ENCODE measurements around the gene HSPA12A.
A peak's percentile ranks its signal among the peaks of the same experiment; 100 is the strongest.

HSPA12A gene

DNA sequence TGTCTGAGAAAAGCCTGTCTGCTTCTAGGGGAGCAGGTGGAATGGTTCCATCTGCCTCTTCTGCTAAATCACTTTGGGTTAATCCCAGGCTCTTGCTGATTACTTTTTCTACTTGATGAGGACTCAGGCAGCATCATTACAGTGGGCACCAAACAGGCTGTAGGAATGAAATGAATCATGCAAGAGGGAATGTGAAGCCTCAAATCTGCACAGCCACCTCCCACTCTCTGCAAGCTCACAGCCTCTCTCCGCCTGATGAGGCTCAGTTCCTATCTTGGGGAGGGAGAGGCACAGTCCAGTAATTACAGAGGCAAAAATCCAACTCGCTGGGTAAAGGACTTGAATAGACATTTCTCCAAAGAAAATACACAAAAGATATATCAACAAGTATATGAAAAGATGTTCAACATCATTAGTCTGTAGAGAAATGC, 34.0 kb downstream of the HSPA12A start:
- H3K4me3 Mint-ChIP-seq, result no peak overlapping the region
- H3K27ac Mint-ChIP-seq, result no peak overlapping the region
- H3K36me3 Mint-ChIP-seq, result no peaks in the 10 kb centered on the region
- no peaks in the 10 kb centered on the region for H3K9me3 Mint-ChIP-seq
- H3K4me1 Mint-ChIP-seq, result no peaks in the 10 kb centered on the region
- DNase-seq, result no peak
- no peaks in the 10 kb centered on the region for H3K27me3 Mint-ChIP-seq
- ATAC-seq (replicated peaks), result no peak

DNA sequence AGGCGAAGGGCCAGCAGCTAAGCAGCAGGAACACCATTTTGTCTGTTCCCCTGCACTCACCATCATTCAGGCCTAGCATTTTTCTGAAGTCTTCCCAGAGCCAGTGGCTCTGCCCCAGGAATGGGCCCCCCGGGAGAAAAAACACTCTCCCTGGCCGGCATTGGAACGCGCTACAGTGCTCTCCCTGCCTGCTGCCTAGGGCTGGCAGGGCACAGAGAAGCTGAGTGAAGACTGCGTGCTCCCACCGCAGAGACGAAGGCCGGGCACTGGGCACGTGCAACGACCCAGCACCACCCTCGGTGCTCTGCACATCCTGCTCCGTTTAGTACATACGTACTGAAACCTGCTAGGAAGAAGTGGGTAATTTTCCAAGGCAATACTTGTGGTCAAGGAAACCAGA, 34.4 kb downstream of the HSPA12A start:
- no peak for DNase-seq
- H3K36me3 Mint-ChIP-seq, result no peaks in the 10 kb centered on the region
- H3K27ac Mint-ChIP-seq, result no peak overlapping the region
- no peaks in the 10 kb centered on the region for H3K9me3 Mint-ChIP-seq
- H3K4me3 Mint-ChIP-seq, result no peak overlapping the region
- no peaks in the 10 kb centered on the region for H3K4me1 Mint-ChIP-seq
- H3K27me3 Mint-ChIP-seq, result no peaks in the 10 kb centered on the region
- ATAC-seq (replicated peaks), result no peak

DNA sequence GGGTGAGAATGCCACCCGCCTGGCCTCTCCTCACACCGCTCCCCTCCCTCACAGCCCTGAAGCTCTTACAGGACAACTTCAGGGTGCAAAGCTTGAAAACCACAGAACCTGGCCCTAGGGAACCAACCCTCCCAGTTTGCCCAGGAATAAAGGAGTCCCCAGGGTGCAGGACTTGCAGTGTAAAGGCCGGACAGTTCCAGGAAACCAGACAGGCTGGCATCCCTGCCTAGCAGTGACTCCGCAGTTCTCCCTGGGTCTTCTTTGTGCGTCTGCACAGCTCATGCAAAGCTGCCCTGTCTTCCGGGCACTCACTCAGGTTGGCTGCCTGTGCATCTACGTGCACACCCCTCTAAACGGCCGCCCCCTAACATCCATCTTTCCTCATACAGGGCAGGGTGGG, 36.1 kb downstream of the HSPA12A start:
- no peaks in the 10 kb centered on the region for H3K36me3 Mint-ChIP-seq
- DNase-seq (no peak), ATAC-seq (replicated peaks) (no peak)
- no peaks in the 10 kb centered on the region for H3K9me3 Mint-ChIP-seq
- peaks cover 0 to 6% of the 10 kb centered on the region in 2 donors for H3K27me3 Mint-ChIP-seq
- no peak overlapping the region for H3K4me3 Mint-ChIP-seq
- no peak overlapping the region for H3K27ac Mint-ChIP-seq
- H3K4me1 Mint-ChIP-seq, result no peaks in the 10 kb centered on the region

DNA sequence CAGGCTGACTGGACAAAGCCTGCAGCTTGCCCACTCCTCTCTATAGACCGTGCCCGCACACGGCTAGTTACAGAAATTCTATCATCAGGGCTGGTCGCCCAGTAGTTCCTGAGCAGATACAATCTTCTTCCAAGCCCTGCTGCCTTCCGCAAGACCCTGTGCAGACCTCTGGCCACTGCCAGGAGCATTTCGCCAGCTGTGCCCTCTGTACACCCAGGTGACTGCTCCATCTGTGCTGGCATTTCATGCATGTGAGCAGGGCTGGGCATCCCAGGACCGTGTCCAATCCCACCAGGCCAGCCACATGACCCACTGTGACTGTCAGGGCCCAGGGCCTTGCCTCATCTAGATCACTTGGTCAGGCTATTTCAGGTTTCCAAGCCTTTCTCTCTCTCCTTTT, 36.9 kb downstream of the HSPA12A start:
- no peak for ATAC-seq (replicated peaks)
- H3K9me3 Mint-ChIP-seq, result no peaks in the 10 kb centered on the region
- no peaks in the 10 kb centered on the region for H3K4me1 Mint-ChIP-seq
- H3K27me3 Mint-ChIP-seq, result peaks cover 0 to 6% of the 10 kb centered on the region in 2 donors
- no peak overlapping the region for H3K27ac Mint-ChIP-seq
- H3K36me3 Mint-ChIP-seq, result no peaks in the 10 kb centered on the region
- no peak for DNase-seq
- H3K4me3 Mint-ChIP-seq, result no peak overlapping the region

DNA sequence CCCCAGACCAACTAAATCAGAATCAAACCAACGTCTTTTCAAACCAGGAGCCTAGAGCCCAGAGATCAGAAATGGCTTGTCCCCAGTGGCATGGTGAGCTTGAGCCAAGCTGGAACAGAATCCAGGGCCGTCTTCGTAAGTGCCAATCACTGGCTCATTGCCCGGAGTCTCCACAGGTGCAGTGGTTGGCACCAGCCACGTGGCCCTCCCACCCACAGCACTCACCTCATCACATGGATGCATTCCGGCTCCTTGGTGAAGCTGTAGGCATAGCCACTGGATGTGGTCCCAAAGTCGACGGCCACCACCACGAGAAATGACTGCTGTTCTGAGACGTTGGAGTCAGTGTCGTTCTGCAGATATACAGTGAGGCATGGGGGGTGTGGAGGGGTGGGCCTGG, 37.4 kb downstream of the HSPA12A start:
- ATAC-seq (replicated peaks), result no peak
- H3K36me3 Mint-ChIP-seq, result no peaks in the 10 kb centered on the region
- peaks cover 0 to 6% of the 10 kb centered on the region in 2 donors for H3K27me3 Mint-ChIP-seq
- no peak for DNase-seq
- H3K4me1 Mint-ChIP-seq, result no peaks in the 10 kb centered on the region
- no peak overlapping the region for H3K4me3 Mint-ChIP-seq
- no peaks in the 10 kb centered on the region for H3K9me3 Mint-ChIP-seq
- no peak overlapping the region for H3K27ac Mint-ChIP-seq

DNA sequence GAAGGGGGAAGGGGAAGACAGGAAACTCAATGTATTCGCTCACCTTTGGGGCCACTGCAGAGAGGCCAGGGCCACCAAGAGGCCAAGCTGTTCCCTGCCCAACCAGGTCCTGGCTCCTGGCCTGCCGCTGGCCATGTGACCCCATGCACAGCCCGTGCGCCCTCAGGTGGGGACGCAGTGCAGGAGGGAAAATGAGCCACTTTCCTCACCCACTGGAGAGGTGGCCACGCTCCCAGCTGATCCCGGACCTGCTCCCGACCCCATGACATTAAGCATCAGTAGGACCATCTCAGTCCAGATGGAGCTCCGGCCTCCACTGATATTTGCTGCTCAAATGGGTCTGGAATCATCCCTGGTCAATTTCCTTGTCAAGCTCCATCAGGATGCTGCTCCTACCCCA, 40.2 kb downstream of the HSPA12A start:
- DNase-seq, result no peak
- no peaks in the 10 kb centered on the region for H3K4me1 Mint-ChIP-seq
- no peak overlapping the region for H3K4me3 Mint-ChIP-seq
- H3K9me3 Mint-ChIP-seq, result no peaks in the 10 kb centered on the region
- no peak overlapping the region for H3K27ac Mint-ChIP-seq
- peaks cover 0 to 6% of the 10 kb centered on the region in 2 donors for H3K27me3 Mint-ChIP-seq
- no peak for ATAC-seq (replicated peaks)
- H3K36me3 Mint-ChIP-seq, result no peaks in the 10 kb centered on the region

DNA sequence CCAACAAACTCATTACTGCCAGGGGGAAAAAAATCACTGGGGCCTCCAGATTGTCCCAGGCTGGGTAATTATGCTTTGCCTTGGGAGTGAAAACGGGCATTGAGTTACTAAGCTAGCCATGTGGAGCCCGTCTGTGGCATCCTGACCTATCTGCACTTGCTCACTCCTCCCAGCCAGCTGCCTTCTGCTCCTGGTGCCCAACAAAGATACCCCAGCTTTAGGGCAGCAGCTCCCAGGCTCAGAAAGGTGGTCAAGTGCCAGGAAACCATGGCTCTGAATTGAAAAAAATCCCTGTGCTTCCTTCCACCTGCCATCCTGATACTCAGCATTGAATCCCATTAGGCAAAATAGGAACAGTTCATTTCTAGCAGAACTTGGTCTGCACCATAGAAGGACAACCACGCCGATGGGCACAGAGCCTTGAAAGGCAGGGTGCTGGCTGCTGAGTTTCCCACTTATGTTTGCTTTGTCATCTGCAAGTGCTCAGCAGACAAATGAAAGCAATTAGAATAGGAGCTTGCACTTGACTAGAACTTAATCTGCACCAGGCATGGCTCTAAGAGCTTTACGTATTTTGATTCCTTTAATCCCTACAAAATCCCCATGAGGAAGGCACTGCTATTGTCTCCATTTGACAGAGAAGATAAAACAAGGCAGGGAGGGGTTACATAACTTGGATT, 42.8 kb downstream of the HSPA12A start:
- no peak overlapping the region for H3K27ac Mint-ChIP-seq

DNA sequence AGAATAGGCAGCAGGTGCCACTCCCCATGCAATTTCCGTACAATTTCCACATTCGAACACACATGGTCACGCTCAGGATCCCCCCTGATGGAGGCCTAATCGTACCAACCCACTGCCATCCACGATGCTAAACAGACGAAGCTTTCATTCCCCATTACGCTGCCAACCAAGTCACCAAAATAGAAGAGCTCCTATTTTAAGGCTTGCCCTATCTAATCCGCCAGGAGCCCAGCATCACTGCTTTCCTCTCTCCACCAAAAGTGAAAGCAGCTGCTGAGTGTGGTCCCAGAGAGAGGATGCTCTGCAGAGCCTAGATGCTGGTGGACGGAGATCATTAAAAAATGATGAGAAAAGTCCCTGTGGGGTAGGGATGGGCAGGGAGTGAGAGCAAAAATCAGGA, 43.3 kb downstream of the HSPA12A start:
- Mint-ChIP-seq H3K27me3 (peaks cover 9 to 13% of the 10 kb centered on the region in 2 donors), H3K4me3 (no peak overlapping the region), H3K36me3 (no peaks in the 10 kb centered on the region), H3K27ac (no peak overlapping the region), H3K4me1 (peaks cover 0 to 3% of the 10 kb centered on the region in 2 donors), H3K9me3 (peaks cover 8 to 13% of the 10 kb centered on the region in 2 donors)
- ATAC-seq (replicated peaks) (no peak), DNase-seq (no peak)

More for the DNA sequence above, 42.8 kb downstream of the HSPA12A start:
- no peak overlapping the region for H3K4me3 Mint-ChIP-seq
- peaks cover 6 to 13% of the 10 kb centered on the region in 2 donors for H3K9me3 Mint-ChIP-seq
- DNase-seq, result no peak
- peaks cover 0 to 3% of the 10 kb centered on the region in 2 donors for H3K4me1 Mint-ChIP-seq
- ATAC-seq (replicated peaks), result no peak
- peaks cover 7 to 11% of the 10 kb centered on the region in 2 donors for H3K27me3 Mint-ChIP-seq
- H3K36me3 Mint-ChIP-seq, result no peaks in the 10 kb centered on the region

DNA sequence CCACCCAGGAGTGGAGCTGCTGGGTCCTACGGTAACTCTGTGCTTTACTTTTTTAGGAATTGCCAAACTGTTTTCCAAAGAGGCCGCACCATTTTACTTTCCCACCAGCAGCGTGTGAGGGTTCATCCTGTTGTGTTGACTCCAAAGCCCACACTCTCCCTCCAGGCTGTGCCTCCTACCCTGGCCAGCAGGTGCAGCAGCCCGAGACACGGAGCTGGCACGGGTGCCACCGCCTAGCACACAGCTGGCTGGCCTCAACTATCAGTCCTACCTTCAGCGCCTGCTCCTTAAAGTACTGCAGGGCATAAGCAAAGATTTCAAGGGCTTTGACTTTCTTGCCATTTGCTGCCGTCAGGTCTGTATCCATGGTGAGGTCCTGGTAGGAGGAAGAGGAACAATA, 44.0 kb downstream of the HSPA12A start:
- Mint-ChIP-seq H3K4me1 (peaks cover 0 to 3% of the 10 kb centered on the region in 2 donors), H3K4me3 (no peak overlapping the region), H3K27ac (no peak overlapping the region), H3K9me3 (peaks cover 8 to 13% of the 10 kb centered on the region in 2 donors), H3K27me3 (peaks cover 9 to 13% of the 10 kb centered on the region in 2 donors), H3K36me3 (no peaks in the 10 kb centered on the region)
- no peak for DNase-seq
- no peak for ATAC-seq (replicated peaks)

DNA sequence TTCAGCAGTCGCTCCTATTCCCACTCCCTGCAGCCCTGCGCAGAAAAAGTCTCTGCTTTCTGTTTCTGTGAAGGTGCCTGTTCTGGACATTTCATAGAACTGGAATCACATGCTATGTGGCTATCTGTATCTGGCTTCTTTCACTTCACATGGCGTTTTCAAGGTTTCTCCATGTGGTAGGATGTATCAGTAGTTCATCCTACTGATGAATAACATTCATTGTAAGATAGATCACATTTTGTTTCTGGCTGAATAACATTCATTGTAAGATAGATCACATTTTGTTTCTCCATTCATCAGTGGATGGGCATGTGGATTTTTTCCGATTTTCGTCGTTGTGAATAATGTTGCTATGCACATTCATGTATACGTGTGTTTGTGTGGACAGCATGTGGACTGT, 44.5 kb downstream of the HSPA12A start:
- Mint-ChIP-seq H3K36me3 (no peaks in the 10 kb centered on the region), H3K27me3 (peaks cover 9 to 13% of the 10 kb centered on the region in 2 donors), H3K4me3 (no peak overlapping the region), H3K27ac (peak overlapping the region; percentile 81), H3K9me3 (peaks cover 8 to 13% of the 10 kb centered on the region in 2 donors), H3K4me1 (peaks cover 0 to 3% of the 10 kb centered on the region in 2 donors)
- DNase-seq (no peak), ATAC-seq (replicated peaks) (no peak)

DNA sequence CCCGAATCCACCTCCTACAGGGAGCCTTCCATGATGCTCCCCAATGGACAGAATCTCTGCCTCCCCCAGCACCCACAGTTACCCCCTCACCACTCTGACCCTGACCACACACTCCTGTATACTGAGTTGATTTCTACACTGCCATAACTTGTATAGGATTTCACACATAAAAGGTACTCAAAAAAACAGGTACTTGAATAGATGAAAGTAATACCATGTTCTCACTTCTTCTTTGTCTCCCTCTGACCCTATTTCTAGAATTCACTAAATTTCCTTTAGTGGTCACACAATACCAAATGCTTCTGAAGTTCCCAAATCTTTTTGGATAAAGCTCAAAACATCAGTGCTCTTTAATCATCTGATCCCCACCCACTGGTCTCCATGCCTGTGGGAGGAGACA, 45.4 kb downstream of the HSPA12A start:
- Mint-ChIP-seq H3K4me3 (no peak overlapping the region), H3K9me3 (peaks cover 8 to 13% of the 10 kb centered on the region in 2 donors), H3K27ac (no peak overlapping the region), H3K36me3 (no peaks in the 10 kb centered on the region), H3K4me1 (peaks cover 0 to 3% of the 10 kb centered on the region in 2 donors), H3K27me3 (peaks cover 9 to 13% of the 10 kb centered on the region in 2 donors)
- DNase-seq (no peak), ATAC-seq (replicated peaks) (peak in 1 of 2 donors; percentile 65)

DNA sequence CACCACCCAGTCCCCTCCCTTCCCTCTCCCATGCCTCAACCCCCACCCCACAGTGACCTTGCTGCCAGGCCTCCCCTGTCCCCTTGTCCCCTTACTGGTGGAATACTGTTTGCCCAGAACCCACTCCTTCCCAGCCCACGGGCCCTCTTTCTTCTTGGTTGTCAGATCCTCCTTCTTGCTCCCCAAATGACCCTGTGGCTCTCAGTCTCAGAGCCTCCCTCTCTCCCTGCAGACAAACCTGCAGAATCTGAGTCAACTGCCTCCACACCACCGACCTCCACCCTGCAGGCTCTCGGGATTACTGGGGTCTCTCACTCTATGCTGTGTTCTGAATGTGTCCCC, 47.5 kb downstream of the HSPA12A start:
- DNase-seq (no peak), ATAC-seq (replicated peaks) (no peak)
- Mint-ChIP-seq H3K36me3 (no peaks in the 10 kb centered on the region), H3K4me3 (no peak overlapping the region), H3K9me3 (peaks cover 8 to 13% of the 10 kb centered on the region in 2 donors), H3K27ac (peak overlapping the region; percentile 52), H3K4me1 (peaks cover 0 to 3% of the 10 kb centered on the region in 2 donors), H3K27me3 (peaks cover 7 to 9% of the 10 kb centered on the region in 2 donors)

DNA sequence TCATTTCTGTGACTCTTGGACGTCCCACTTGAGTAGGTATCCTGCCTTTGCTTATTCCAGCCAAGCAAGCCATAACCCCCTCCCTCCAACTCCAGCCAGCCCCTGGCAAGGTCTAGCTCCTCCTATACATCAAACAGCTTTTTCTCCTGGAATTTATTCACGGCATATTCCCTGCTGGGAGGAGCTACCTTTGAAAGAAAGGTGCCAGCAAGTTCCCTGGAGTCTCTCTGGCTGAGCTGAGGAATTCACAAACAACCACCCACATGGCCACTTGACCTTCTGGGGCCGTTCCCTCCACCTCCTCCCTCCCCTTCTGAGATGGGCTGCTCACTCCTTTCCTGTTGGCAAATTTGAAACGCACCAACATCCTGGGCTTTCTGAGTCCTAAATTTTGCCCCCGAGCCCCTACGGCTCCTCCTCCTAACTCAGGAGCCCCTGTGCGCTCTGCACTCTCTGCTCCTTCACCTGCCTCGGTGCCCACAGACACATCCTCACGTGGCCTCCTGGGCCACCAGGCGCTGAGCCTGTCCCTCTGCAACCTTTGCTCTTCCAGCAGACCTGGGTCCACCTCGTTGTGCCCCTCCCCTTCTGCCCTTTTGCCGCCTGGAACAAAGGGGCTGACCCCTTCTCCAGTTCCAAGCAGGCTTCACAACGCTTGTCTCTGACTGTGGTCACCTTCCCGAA, 48.0 kb downstream of the HSPA12A start:
- peaks cover 10 to 12% of the 10 kb centered on the region in 2 donors for H3K27me3 Mint-ChIP-seq
- H3K9me3 Mint-ChIP-seq, result peaks cover 8 to 13% of the 10 kb centered on the region in 2 donors
- no peak overlapping the region for H3K4me3 Mint-ChIP-seq
- no peaks in the 10 kb centered on the region for H3K36me3 Mint-ChIP-seq
- no peak for DNase-seq
- H3K4me1 Mint-ChIP-seq, result peaks cover 0 to 3% of the 10 kb centered on the region in 2 donors
- no peak for ATAC-seq (replicated peaks)
- H3K27ac Mint-ChIP-seq, result no peak overlapping the region

DNA sequence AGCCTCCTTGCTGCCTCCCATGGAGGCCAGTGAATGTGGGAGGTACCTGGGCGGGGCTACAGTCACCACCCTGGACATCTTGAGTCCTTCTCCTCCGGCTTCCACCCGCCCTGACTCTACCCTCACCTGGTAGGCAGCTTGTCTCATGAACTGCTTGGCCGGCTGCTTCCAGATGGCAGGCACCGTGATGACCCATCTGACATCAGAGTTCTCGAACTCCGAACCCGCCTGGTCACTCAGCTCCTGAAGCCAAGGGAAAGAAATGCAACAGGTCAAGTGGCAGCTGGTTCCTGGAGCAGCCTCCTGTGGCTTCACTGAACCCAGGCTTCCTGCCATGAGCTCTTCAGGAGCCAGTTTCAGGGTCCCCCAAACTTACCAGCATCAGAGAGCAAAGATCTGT, 50.1 kb downstream of the HSPA12A start:
- H3K27me3 Mint-ChIP-seq, result peaks cover 22 to 24% of the 10 kb centered on the region in 2 donors
- ATAC-seq (replicated peaks), result no peak
- no peak overlapping the region for H3K4me3 Mint-ChIP-seq
- H3K27ac Mint-ChIP-seq, result no peak overlapping the region
- DNase-seq, result no peak
- H3K36me3 Mint-ChIP-seq, result no peaks in the 10 kb centered on the region
- peaks cover 0 to 3% of the 10 kb centered on the region in 2 donors for H3K4me1 Mint-ChIP-seq
- H3K9me3 Mint-ChIP-seq, result peaks cover 8 to 13% of the 10 kb centered on the region in 2 donors

DNA sequence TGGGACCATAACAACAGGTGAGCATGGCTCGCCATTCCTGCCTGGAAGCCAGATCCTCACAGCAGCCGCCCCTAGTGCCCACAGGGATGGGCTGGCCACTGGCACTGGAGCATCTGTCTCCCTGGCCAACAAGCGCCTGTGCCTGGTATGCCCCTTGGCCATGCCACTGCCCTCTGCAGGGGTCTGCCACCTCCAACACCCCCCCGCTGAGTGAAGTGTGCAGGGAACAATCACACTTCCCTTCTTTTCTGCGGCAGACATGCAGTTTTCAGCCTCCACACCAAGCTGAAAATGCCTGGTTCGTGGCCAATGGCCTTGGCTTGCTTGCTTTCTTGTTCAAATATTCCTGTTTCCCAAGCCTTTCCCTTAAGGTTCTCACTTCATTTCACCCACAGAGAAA, 50.7 kb downstream of the HSPA12A start:
- DNase-seq, result no peak
- no peak for ATAC-seq (replicated peaks)
- H3K4me1 Mint-ChIP-seq, result peaks cover 0 to under 1% of the 10 kb centered on the region in 2 donors
- H3K9me3 Mint-ChIP-seq, result peaks cover 6 to 9% of the 10 kb centered on the region in 2 donors
- H3K27ac Mint-ChIP-seq, result no peak overlapping the region
- H3K27me3 Mint-ChIP-seq, result peaks cover 22 to 24% of the 10 kb centered on the region in 2 donors
- no peaks in the 10 kb centered on the region for H3K36me3 Mint-ChIP-seq
- no peak overlapping the region for H3K4me3 Mint-ChIP-seq
